Prostate gland (tissue), 2 donors: ENCODE results near the gene FBXW7.

Source experiments
- CTCF ChIP-seq, 4 experiments: fragments of 200-600 bp in 2 of 4; fragments of 450-650 bp in 2 of 4; sonication (generic) in 2 of 4; IDR thresholded peaks; 1 replicate in 3 of 4; 2 replicates in 1 of 4; pipeline ENCODE4 v1.5.1; 2016 to 2019; ENCODE audit warnings: antibody characterized with exemption in 4 of 4, mild to moderate bottlenecking in 2 of 4, moderate library complexity in 2 of 4
- POLR2A ChIP-seq: fragments of 450-650 bp; IDR thresholded peaks from one replicate; pipeline ENCODE4 v1.6.1; 2016; ENCODE audit warnings: antibody characterized with exemption, mild to moderate bottlenecking
- POLR2AphosphoS5 ChIP-seq: sonication (generic); formaldehyde crosslinking; IDR thresholded peaks from one replicate; pipeline ENCODE4 v1.6.1; 2017; ENCODE audit warnings: antibody characterized with exemption

- no peak for TF ChIP-seq CTCF (IDR thresholded peaks at IDR 0.05)
- no peak for TF ChIP-seq POLR2AphosphoS5
- no peak for TF ChIP-seq POLR2A
These were observed 101.9 kb downstream of the FBXW7 start for GRCh38 chr4:152434011-152434410.
